Esophagus squamous epithelium (tissue), 5 donors: Measurements from ENCODE around the gene PDE6B. TPM values are rescaled to one million over a fixed set of nuclear protein-coding genes. Genes with fewer than 3 reads are reported as not detected.

ENCODE experiments used
- DNase-seq: peaks from one replicate; lab custom pipeline; 2025; lab: John Stamatoyannopoulos, UW
- H3K27ac ChIP-seq, 4 donors: fragments of 200-600 bp; sonication (generic); one replicate each; pipeline ENCODE4 v1.5.1; 2016 to 2019; ENCODE audit warnings: mild to moderate bottlenecking in 1 of 4
- H3K27me3 ChIP-seq, 4 donors: fragments of 200-600 bp; sonication (generic); 1 replicate in 3 of 4; 2 replicates in 1 of 4; pipeline versions ENCODE4 v1.5.1 to v1.6.0; 2017 to 2021; ENCODE audit warnings: antibody characterized with exemption in 1 of 4
- H3K36me3 ChIP-seq, 3 donors: fragments of 200-600 bp; sonication (generic); one replicate each; pipeline ENCODE4 v1.5.1; 2016 to 2019
- H3K4me1 ChIP-seq, 3 donors: fragments of 200-600 bp; sonication (generic); one replicate each; pipeline ENCODE4 v1.5.1; 2017 to 2019
- H3K4me3 ChIP-seq, 4 donors: fragments of 200-600 bp; sonication (generic); 1 replicate in 3 of 4; 2 replicates in 1 of 4; pipeline ENCODE4 v1.5.1; 2016 to 2019; ENCODE audit warnings: mild to moderate bottlenecking in 2 of 4, moderate library complexity in 1 of 4
- H3K9me3 ChIP-seq, 3 donors: fragments of 200-600 bp; sonication (generic); one replicate each; pipeline ENCODE4 v1.5.1; 2016 to 2019
- CTCF ChIP-seq, 6 experiments: fragments of 450-650 bp in 4 of 6; fragments of 200-600 bp in 2 of 6; sonication (generic) in 2 of 6; IDR thresholded peaks; one replicate each; pipeline ENCODE4 v1.5.1; 2016 to 2019; ENCODE audit warnings: antibody characterized with exemption in 6 of 6, mild to moderate bottlenecking in 4 of 6, moderate library complexity in 4 of 6
- POLR2A ChIP-seq, 4 donors: fragments of 450-650 bp; IDR thresholded peaks; one replicate each; pipeline ENCODE4 v1.6.1; 2017; ENCODE audit warnings: antibody characterized with exemption in 4 of 4, mild to moderate bottlenecking in 4 of 4, moderate library complexity in 3 of 4
- WGBS, 2 donors: methylation state at CpG; one replicate each; pipeline ENCODE4 v1.1.5; 2018; 5-methylcytosine and 5-hydroxymethylcytosine counted together
- intact Hi-C: fragments of 100-400 bp; cut with DNase I; formaldehyde crosslinking; loops from one replicate; pipeline ENCODE4 v1.15.0; 2022
- total RNA-seq, 4 donors: library from RNA; depleted of rRNA; stranded (reverse); fragments of >200 nt; gene quantifications; one replicate each; pipeline ENCODE4 v1.1.0, GENCODE V29; 2016
- donor health status: DM: yes; HTN: yes; CAD: no.

The PDE6B gene
- total RNA-seq, 4 donors from 2014 or later, result 0.19 to 4.4 (median 1.7) TPM

DNA sequence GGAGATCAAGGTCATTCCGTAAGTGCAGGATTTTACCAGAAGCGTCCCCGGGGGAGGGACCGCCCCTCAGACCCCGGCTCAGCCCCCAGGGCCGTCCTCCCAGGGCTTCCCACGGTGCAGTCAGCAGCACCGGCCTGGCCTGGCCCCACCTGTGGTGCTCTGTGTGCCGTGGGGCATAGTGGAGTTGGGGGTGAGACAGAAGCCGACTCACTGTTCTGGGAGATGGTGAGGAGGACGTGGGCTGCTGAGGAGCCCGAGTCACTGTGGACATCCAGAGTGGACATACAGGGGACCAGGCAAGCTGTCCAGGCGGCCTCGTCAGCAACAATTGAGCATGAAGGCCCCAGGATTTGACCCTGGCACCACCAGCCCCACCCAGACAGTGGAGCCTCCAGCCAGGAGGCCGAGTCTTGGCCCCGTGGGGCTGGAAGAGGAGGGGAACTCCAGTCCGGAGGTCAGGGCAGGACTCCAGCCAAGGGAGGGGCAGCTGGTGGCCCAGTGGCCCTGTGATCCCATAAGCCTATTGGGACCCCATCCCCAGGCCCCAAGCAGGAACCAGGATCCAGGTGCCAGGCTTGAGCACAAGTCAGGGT is 29.6 kb downstream of the PDE6B start:
- Histone ChIP-seq H3K27me3 (peaks cover 0 to 68% (median 2%) of the 10 kb centered on the region in 4 donors), H3K4me1 (peaks cover 0 to 11% (median 0%) of the 10 kb centered on the region in 3 donors), H3K9me3 (no peaks in the 10 kb centered on the region), H3K4me3 (no peak overlapping the region), H3K36me3 (no peaks in the 10 kb centered on the region), H3K27ac (no peak overlapping the region)
- intact Hi-C loops, result no loop called here
- no peak for DNase-seq
- WGBS, 2 donors, result 40 to 42% methylated on average over 3 to 7 of the region's 17 CpGs
- no peak for TF ChIP-seq POLR2A (IDR thresholded peaks at IDR 0.05)
- no peak for TF ChIP-seq CTCF (IDR thresholded peaks at IDR 0.05)

DNA sequence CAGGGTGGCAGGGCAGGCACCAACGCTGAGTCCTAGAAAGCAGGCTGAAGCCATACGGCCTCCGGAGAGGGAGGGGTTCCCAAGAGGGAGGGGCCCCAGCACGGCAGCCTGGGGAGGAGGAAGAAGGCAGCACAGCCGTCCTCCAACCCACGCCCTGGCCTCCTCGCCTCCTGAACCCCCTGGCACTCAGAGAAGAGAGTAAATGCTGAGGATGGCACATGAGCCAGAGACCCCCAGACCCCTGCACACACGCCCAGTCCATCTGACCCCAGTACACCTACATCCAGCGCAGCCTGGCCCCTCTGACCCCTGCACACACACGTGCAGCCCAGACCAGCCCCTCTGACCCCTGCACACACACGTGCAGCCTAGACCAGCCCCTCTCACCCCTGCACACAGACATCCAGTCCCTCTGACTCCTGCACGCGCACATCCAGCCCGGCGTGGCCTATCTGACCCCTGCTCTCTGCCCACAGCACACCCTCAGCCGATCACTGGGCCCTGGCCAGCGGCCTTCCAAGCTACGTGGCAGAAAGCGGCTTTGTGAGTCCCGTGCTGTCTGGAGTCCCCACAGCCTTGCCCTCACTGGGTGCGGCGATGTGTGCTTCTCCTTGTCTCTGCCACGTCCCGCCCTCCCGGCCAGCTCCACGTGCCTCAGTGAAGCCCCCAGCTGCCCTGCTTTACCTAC is 30.2 kb downstream of the PDE6B start:
- H3K36me3 ChIP-seq, result no peaks in the 10 kb centered on the region
- H3K9me3 ChIP-seq, result no peaks in the 10 kb centered on the region
- intact Hi-C loops, result no loop called here
- H3K4me3 ChIP-seq, result no peak overlapping the region
- H3K27me3 ChIP-seq, result peaks cover 0 to 61% (median 2%) of the 10 kb centered on the region in 4 donors
- no peak for TF ChIP-seq CTCF (IDR thresholded peaks at IDR 0.05)
- no peak for TF ChIP-seq POLR2A (IDR thresholded peaks at IDR 0.05)
- DNase-seq, result no peak
- WGBS, 2 donors, result 73% methylated on average over 18 to 19 of the region's 26 CpGs
- H3K27ac ChIP-seq, result no peak overlapping the region
- H3K4me1 ChIP-seq, result peaks cover 0 to 11% (median 0%) of the 10 kb centered on the region in 3 donors

- Histone ChIP-seq H3K9me3 (no peaks in the 10 kb centered on the region), H3K4me1 (peaks cover 0 to 2% (median 0%) of the 10 kb centered on the region in 3 donors), H3K27ac (no peak overlapping the region), H3K36me3 (no peaks in the 10 kb centered on the region), H3K27me3 (peaks cover 0 to 51% (median 0%) of the 10 kb centered on the region in 4 donors), H3K4me3 (no peak overlapping the region)
- 65 to 73% methylated on average over 14 to 23 of the region's 58 CpGs for WGBS, 2 donors
- no peak for DNase-seq
- no peak for TF ChIP-seq CTCF (IDR thresholded peaks at IDR 0.05)
- no peak for TF ChIP-seq POLR2A (IDR thresholded peaks at IDR 0.05)
- intact Hi-C loops, result no loop called here
Observed at GRCh38 chr4:656436-657337, 31.3 kb downstream of the PDE6B start.

DNA sequence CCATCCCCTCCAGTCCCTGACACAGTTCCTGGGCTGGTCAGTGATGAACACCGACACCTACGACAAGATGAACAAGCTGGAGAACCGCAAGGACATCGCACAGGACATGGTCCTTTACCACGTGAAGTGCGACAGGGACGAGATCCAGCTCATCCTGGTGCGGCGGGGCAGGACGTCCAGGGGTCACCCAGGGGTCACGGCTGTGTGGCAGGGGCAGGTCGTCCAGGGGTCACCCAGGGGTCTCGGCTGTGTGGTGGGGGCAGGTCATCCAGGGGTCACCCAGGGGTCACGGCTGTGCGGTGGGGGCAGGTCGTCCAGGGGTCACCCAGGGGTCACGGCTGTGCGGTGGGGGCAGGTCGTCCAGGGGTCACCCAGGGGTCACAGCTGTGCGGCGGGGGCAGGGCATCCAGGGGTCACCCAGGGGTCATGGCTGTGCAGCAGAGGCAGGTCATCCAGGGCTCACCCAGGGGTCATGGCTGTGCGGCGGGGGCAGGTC is 32.0 kb downstream of the PDE6B start:
- no peak for DNase-seq
- no peak overlapping the region for H3K4me3 ChIP-seq
- TF ChIP-seq POLR2A (IDR thresholded peaks at IDR 0.05) (no peak), CTCF (IDR thresholded peaks at IDR 0.05) (no peak)
- no peaks in the 10 kb centered on the region for H3K9me3 ChIP-seq
- H3K27ac ChIP-seq, result no peak overlapping the region
- intact Hi-C loops, result no loop called here
- no peaks in the 10 kb centered on the region for H3K4me1 ChIP-seq
- H3K27me3 ChIP-seq, result peaks cover 0 to 44% (median 0%) of the 10 kb centered on the region in 4 donors
- H3K36me3 ChIP-seq, result no peaks in the 10 kb centered on the region
- WGBS, 2 donors, result 97% methylated on average over 10 of the region's 23 CpGs; no CpG with 5 or more reads in 1 of the 2 donors
